Activated CD4-positive, alpha-beta T cell treated with anti-CD3 and anti-CD28 coated beads for 36 hours (primary cell): ENCODE data around the gene TXNDC17. TPM values are rescaled to one million over a fixed set of nuclear protein-coding genes. Genes with fewer than 3 reads are reported as not detected.

Experiments used
- ATAC-seq: fragments of 200-7000 bp; cut with Tn5 transposase; one replicate; pipeline ENCODE4 v1.10.0; 2021; ENCODE audit warnings: mild to moderate bottlenecking, moderate library complexity
- CTCF ChIA-PET: fragments of 350-600 bp; sonication (Branson Sonifier 250); formaldehyde crosslinking; loops from one replicate; lab custom pipeline; 2021; ENCODE audit warnings: antibody characterized with exemption; lab: Charles Lee
- POLR2A ChIA-PET: fragments of 350-600 bp; sonication (Branson Sonifier 250); formaldehyde crosslinking; loops from one replicate; lab custom pipeline; 2021; ENCODE audit warnings: antibody characterized with exemption, inconsistent platforms; lab: Charles Lee
- DNase-seq: peaks from one replicate; pipeline ENCODE4 v3.0.0-alpha.2; 2020
- H3K27ac Mint-ChIP-seq: one replicate; pipeline ENCODE4 v1.8.0; 2021; ENCODE audit warnings: mixed read lengths
- H3K27me3 Mint-ChIP-seq: one replicate; pipeline ENCODE4 v1.8.0; 2021; ENCODE audit warnings: mixed read lengths
- H3K36me3 Mint-ChIP-seq: one replicate; pipeline ENCODE4 v1.8.0; 2021; ENCODE audit warnings: low read depth, mixed read lengths
- H3K4me1 Mint-ChIP-seq: one replicate; pipeline ENCODE4 v1.8.0; 2021; ENCODE audit warnings: mixed read lengths
- H3K4me3 Mint-ChIP-seq: one replicate; pipeline ENCODE4 v1.8.0; 2021; ENCODE audit warnings: mild to moderate bottlenecking, moderate library complexity, mixed read lengths
- H3K9me3 Mint-ChIP-seq: one replicate; pipeline ENCODE4 v1.8.0; 2021; ENCODE audit warnings: low read depth, mixed read lengths
- intact Hi-C, 2 experiments: fragments of 100-400 bp; cut with DNase I in 1 of 2; cut with micrococcal nuclease in 1 of 2; formaldehyde crosslinking; loops; one replicate each; pipeline versions ENCODE4 v1.14.2 to v1.15.1; 2022 to 2024; cut with DNase I, micrococcal nuclease
- total RNA-seq, 2 experiments: library from RNA; stranded (reverse); gene quantifications; one replicate each; pipeline ENCODE4 v1.2.3, GENCODE V29; 2021

TXNDC17 gene
- total RNA-seq, 2 experiments from 2014 or later = 52.4 to 122 TPM

GRCh38 chr17:6670999-6671398, 30.1 kb downstream of the TXNDC17 start:
- no peaks in the 10 kb centered on the region for H3K36me3 Mint-ChIP-seq
- H3K4me3 Mint-ChIP-seq = no peak overlapping the region
- H3K4me1 Mint-ChIP-seq = peaks cover 3% of the 10 kb centered on the region
- intact Hi-C loops = no loop called here
- H3K9me3 Mint-ChIP-seq = no peaks in the 10 kb centered on the region
- H3K27me3 Mint-ChIP-seq = no peaks in the 10 kb centered on the region
- POLR2A ChIA-PET = no interaction called here
- no peak for DNase-seq
- ATAC-seq = no peak
- no peak overlapping the region for H3K27ac Mint-ChIP-seq
- CTCF ChIA-PET = interaction anchor here (1.0 to 1.5 kb wide), 3 partner anchors 10 to 251 kb away, joined by 3 to 7 read pairs (median 4); no protein-coding TSS in a partner anchor

- no peak overlapping the region for H3K27ac Mint-ChIP-seq
- no peaks in the 10 kb centered on the region for H3K27me3 Mint-ChIP-seq
- CTCF ChIA-PET = interaction anchor here (1.0 to 1.5 kb wide), 3 partner anchors 10 to 250 kb away, joined by 3 to 7 read pairs (median 4); no protein-coding TSS in a partner anchor
- DNase-seq = no peak
- peaks cover 3% of the 10 kb centered on the region for H3K4me1 Mint-ChIP-seq
- H3K36me3 Mint-ChIP-seq = no peaks in the 10 kb centered on the region
- no peaks in the 10 kb centered on the region for H3K9me3 Mint-ChIP-seq
- POLR2A ChIA-PET = no interaction called here
- intact Hi-C loops = no loop called here
- ATAC-seq = no peak
- no peak overlapping the region for H3K4me3 Mint-ChIP-seq
Observed at GRCh38 chr17:6671431-6671830, 30.6 kb downstream of the TXNDC17 start.

GRCh38 chr17:6674586-6674985, 33.7 kb downstream of the TXNDC17 start:
- intact Hi-C loops = no loop called here
- Mint-ChIP-seq H3K4me3 (no peak overlapping the region), H3K36me3 (no peaks in the 10 kb centered on the region), H3K27ac (no peak overlapping the region), H3K9me3 (no peaks in the 10 kb centered on the region), H3K4me1 (peaks cover 6% of the 10 kb centered on the region), H3K27me3 (peaks cover 2% of the 10 kb centered on the region)
- ChIA-PET POLR2A (no interaction called here), CTCF (no interaction called here)
- DNase-seq (no peak), ATAC-seq (no peak)

GRCh38 chr17:6675201-6675825, 34.5 kb downstream of the TXNDC17 start:
- peaks cover 5% of the 10 kb centered on the region for H3K27me3 Mint-ChIP-seq
- no peaks in the 10 kb centered on the region for H3K36me3 Mint-ChIP-seq
- ATAC-seq = no peak
- H3K9me3 Mint-ChIP-seq = no peaks in the 10 kb centered on the region
- ChIA-PET POLR2A (no interaction called here), CTCF (no interaction called here)
- H3K27ac Mint-ChIP-seq = no peak overlapping the region
- intact Hi-C loops = no loop called here
- DNase-seq = no peak
- no peak overlapping the region for H3K4me3 Mint-ChIP-seq
- peaks cover 6% of the 10 kb centered on the region for H3K4me1 Mint-ChIP-seq

- H3K4me1 Mint-ChIP-seq = peaks cover 6% of the 10 kb centered on the region
- ChIA-PET POLR2A (no interaction called here), CTCF (interaction anchor here (0.5 to 1.3 kb wide), 3 partner anchors 10 to 1216 kb away, joined by 3 to 6 read pairs (median 4); no protein-coding TSS in a partner anchor)
- intact Hi-C loops = no loop called here
- H3K27ac Mint-ChIP-seq = no peak overlapping the region
- ATAC-seq (no peak), DNase-seq (no peak)
- H3K36me3 Mint-ChIP-seq = no peaks in the 10 kb centered on the region
- no peaks in the 10 kb centered on the region for H3K9me3 Mint-ChIP-seq
- H3K27me3 Mint-ChIP-seq = peaks cover 9% of the 10 kb centered on the region
- H3K4me3 Mint-ChIP-seq = no peak overlapping the region
Observed at GRCh38 chr17:6676802-6677157, 35.9 kb downstream of the TXNDC17 start.

GRCh38 chr17:6677158-6677831, 36.4 kb downstream of the TXNDC17 start:
- intact Hi-C loops = no loop called here
- H3K4me3 Mint-ChIP-seq = no peak overlapping the region
- no peaks in the 10 kb centered on the region for H3K36me3 Mint-ChIP-seq
- no peak for ATAC-seq
- peak; percentile 42 for DNase-seq
- H3K27ac Mint-ChIP-seq = no peak overlapping the region
- peaks cover 6% of the 10 kb centered on the region for H3K4me1 Mint-ChIP-seq
- ChIA-PET CTCF (interaction anchor here (0.5 to 1.3 kb wide), 4 partner anchors 10 to 1217 kb away, joined by 3 to 6 read pairs (median 4); no protein-coding TSS in a partner anchor), POLR2A (no interaction called here)
- no peaks in the 10 kb centered on the region for H3K9me3 Mint-ChIP-seq
- H3K27me3 Mint-ChIP-seq = peaks cover 9% of the 10 kb centered on the region

GRCh38 chr17:6677946-6678345, 37.1 kb downstream of the TXNDC17 start:
- no peak overlapping the region for H3K4me3 Mint-ChIP-seq
- H3K9me3 Mint-ChIP-seq = no peaks in the 10 kb centered on the region
- ChIA-PET CTCF (interaction anchor here (1.0 kb wide), 2 partner anchors 12 to 233 kb away, joined by 3 to 4 read pairs; no protein-coding TSS in a partner anchor), POLR2A (no interaction called here)
- no peaks in the 10 kb centered on the region for H3K36me3 Mint-ChIP-seq
- peaks cover 9% of the 10 kb centered on the region for H3K27me3 Mint-ChIP-seq
- no peak for ATAC-seq
- intact Hi-C loops = no loop called here
- no peak overlapping the region for H3K27ac Mint-ChIP-seq
- no peak for DNase-seq
- peaks cover 6% of the 10 kb centered on the region for H3K4me1 Mint-ChIP-seq

GRCh38 chr17:6679241-6679640, 38.4 kb downstream of the TXNDC17 start:
- DNase-seq (no peak), ATAC-seq (no peak)
- H3K4me1 Mint-ChIP-seq = peaks cover 6% of the 10 kb centered on the region
- H3K4me3 Mint-ChIP-seq = no peak overlapping the region
- POLR2A ChIA-PET = no interaction called here
- no peak overlapping the region for H3K27ac Mint-ChIP-seq
- H3K36me3 Mint-ChIP-seq = no peaks in the 10 kb centered on the region
- H3K27me3 Mint-ChIP-seq = peaks cover 10% of the 10 kb centered on the region
- intact Hi-C loops = no loop called here
- H3K9me3 Mint-ChIP-seq = no peaks in the 10 kb centered on the region
- CTCF ChIA-PET = no interaction called here

GRCh38 chr17:6681176-6681575, 40.3 kb downstream of the TXNDC17 start:
- H3K27ac Mint-ChIP-seq = no peak overlapping the region
- CTCF ChIA-PET = no interaction called here
- DNase-seq (no peak), ATAC-seq (no peak)
- H3K27me3 Mint-ChIP-seq = peaks cover 14% of the 10 kb centered on the region
- no peaks in the 10 kb centered on the region for H3K36me3 Mint-ChIP-seq
- H3K4me1 Mint-ChIP-seq = peaks cover 6% of the 10 kb centered on the region
- no peak overlapping the region for H3K4me3 Mint-ChIP-seq
- intact Hi-C loops = no loop called here
- POLR2A ChIA-PET = no interaction called here
- H3K9me3 Mint-ChIP-seq = no peaks in the 10 kb centered on the region

GRCh38 chr17:6681671-6682070, 40.8 kb downstream of the TXNDC17 start:
- Mint-ChIP-seq H3K9me3 (no peaks in the 10 kb centered on the region), H3K27me3 (peaks cover 14% of the 10 kb centered on the region)

GRCh38 chr17:6682339-6682738, 41.5 kb downstream of the TXNDC17 start:
- H3K4me3 Mint-ChIP-seq = no peak overlapping the region
- ChIA-PET POLR2A (no interaction called here), CTCF (interaction anchor here (0.9 to 1.5 kb wide), 3 partner anchors 10 to 161 kb away, joined by 3 to 4 read pairs (median 4); no protein-coding TSS in a partner anchor)
- no peak for ATAC-seq
- no peaks in the 10 kb centered on the region for H3K9me3 Mint-ChIP-seq
- H3K36me3 Mint-ChIP-seq = no peaks in the 10 kb centered on the region
- H3K4me1 Mint-ChIP-seq = peaks cover 3% of the 10 kb centered on the region
- H3K27ac Mint-ChIP-seq = no peak overlapping the region
- H3K27me3 Mint-ChIP-seq = peaks cover 19% of the 10 kb centered on the region
- intact Hi-C loops = no loop called here
- no peak for DNase-seq

More at GRCh38 chr17:6681671-6682070, 40.8 kb downstream of the TXNDC17 start:
- intact Hi-C loops = no loop called here
- peaks cover 6% of the 10 kb centered on the region for H3K4me1 Mint-ChIP-seq
- POLR2A ChIA-PET = no interaction called here
- H3K36me3 Mint-ChIP-seq = no peaks in the 10 kb centered on the region
- H3K4me3 Mint-ChIP-seq = no peak overlapping the region
- ATAC-seq = no peak
- DNase-seq = no peak
- CTCF ChIA-PET = interaction anchor here (1.2 kb wide), 1 partner anchor 162 kb away, joined by 4 read pairs; no protein-coding TSS in a partner anchor
- H3K27ac Mint-ChIP-seq = no peak overlapping the region
